MV-4-11 (cell line): ENCODE data around the gene GLOD4.
"Not testable (repeated sequence)": the region's sequence is repeated elsewhere in the genome, so short reads cannot be mapped to it uniquely, and the experiment has no call there.

Source experiments
- DNase-seq: peaks from one replicate; lab custom pipeline; 2025; lab: John Stamatoyannopoulos, UW

The GLOD4 gene

DNA sequence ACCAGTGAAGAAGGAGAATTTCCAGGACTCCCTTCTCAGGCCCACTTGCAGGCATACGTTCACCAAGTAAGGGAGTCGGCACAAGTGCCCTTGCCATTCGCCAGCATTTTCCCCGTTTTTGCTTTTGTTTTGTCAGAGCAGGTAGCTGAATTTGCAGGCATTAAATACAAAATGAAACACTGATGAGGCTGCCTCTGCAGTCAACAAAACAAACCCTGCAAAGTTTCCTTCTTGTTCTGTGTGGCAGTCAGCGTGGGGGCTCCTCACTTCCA is 7.8 kb downstream of the GLOD4 start:
- no peak for DNase-seq

DNA sequence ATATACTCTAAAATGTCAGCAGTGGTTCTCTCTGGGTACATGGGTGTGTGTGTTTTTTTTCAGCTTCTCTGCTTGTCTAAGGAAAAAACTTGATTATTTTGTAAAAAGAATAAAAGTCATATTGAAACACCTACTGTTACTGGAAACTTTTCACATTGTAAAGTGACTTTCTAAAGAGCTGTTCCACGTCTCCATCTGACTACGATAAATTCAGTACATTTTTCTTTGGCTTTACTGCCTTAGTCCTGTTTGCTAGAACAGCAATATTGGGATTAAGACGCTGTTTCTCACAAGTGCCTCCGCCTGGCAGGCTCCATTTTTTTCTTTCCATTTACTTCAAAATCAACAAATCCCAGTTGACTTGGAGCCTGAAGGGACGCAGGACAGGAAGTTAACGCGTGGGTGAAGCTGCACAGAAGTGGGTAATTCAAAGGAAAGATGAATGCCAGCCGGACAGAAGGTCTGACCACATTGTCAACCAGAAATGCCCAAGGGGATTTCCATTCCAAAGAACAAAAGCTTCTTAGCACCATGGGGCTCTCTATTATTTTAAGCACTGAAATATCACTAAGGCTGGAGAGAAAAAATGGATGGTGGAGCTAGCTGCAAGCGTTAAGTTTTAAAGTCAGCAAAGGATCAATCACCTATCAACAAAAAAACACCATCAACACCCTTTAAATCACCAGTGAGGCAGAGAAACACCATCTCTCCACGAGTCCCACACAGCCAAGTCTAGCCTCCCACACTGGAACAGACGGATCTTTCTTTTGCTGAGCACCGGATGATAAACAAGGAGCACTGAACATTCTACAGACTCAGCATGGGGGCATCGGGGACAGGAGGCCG is 8.4 kb downstream of the GLOD4 start:
- no peak for DNase-seq

DNA sequence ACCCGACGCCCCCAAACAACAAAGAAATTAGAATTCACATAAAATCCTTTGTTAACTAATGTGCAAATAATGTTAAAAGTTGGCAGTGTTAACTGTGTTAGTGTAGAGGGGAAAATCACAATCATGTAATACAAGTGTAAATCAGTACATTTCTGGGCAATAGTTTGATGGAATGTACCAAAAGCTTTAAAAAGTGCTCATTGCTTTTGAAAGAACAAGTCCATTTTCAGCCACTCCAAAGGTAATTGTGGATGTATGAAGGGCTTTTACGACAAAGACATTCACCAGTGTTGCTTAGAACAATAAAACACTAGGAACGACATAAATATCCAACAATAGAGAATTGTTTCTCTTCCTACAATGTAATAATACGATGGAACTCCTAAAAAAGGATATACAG is 9.1 kb downstream of the GLOD4 start:
- no peak for DNase-seq

DNA sequence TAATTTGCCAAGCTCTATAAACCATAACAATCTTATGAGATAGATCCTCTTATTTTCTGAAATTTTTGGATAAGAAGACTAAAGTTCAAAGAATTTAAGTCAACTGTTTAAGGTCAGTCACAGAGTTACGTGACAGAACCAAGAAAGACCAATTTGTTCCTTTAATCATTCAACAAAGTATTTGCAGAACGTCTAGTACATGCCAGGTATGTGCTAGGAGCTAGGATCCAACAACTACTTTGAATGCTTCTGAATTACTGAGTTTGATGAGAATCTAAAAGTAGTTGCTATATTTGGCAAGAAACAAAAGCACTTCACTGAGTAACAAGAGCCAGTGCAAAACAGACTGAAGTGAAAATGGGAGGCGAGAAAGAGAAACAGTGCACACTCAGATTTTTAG is 15.0 kb downstream of the GLOD4 start:
- DNase-seq = no peak

DNA sequence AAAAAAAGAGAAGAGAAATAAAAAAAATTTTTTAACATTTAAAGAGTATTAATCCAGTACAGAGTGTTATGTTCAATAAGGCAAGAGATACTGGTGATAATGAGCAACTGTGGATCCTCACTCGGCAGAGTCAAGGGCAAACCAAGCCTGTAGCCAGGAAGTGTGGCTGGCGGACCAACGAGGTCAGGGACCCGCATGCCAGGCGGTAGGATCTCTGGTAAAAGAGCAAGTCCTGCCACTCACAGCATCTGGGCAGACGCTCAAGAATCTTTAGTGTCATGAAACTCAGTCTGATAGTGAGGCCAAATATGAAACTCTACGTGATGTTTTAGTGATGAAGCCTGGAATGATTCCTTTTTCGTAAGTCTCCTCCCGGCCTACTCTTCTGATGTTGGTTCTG is 21.7 kb downstream of the GLOD4 start:
- no peak for DNase-seq

DNA sequence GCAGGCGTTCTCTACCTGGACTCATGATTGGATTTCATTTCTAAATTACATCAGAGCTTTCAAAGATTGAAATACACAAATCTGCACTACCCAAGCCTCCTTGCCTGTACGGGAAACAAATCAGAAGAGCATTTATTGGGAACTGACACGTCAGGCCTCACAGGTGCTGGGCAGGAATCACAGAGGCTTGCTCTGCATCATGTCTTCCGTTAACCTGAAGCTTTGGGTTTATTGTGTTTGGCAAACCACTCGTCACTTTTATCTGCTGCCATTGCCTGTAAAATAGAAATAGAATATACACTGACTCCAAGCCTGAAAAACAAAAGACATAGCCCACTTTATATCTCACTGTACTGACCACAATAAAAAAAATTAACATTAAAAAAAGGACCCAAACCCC is 22.1 kb downstream of the GLOD4 start:
- DNase-seq = no peak

DNA sequence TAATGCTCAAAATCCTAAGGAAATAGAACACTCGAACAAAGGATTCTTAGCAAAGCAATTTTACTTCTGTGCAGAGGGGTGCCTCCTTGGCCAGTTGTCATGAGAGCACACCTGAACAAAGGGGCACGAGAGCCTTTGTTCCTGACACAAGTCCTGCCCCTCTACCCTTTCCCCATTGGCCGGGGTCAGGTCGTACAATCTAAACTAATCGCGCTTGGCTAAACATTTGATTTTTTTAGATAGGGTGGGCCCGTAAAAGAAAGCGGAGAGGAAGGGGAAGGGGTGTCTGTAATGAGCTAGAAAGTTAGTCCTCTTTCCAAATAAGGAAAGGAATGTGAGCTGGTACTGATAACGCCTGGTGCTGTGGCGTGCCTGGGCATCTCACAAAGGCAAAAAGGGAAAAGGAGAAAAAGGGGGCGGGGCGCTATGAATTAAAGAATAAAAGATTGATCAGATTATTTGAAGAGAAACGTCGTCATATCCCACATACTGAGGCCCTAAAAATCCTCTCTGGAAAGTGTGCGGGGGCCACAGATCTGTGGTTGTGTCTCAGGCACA is 26.0 kb downstream of the GLOD4 start:
- DNase-seq = not testable (repeated sequence)

DNA sequence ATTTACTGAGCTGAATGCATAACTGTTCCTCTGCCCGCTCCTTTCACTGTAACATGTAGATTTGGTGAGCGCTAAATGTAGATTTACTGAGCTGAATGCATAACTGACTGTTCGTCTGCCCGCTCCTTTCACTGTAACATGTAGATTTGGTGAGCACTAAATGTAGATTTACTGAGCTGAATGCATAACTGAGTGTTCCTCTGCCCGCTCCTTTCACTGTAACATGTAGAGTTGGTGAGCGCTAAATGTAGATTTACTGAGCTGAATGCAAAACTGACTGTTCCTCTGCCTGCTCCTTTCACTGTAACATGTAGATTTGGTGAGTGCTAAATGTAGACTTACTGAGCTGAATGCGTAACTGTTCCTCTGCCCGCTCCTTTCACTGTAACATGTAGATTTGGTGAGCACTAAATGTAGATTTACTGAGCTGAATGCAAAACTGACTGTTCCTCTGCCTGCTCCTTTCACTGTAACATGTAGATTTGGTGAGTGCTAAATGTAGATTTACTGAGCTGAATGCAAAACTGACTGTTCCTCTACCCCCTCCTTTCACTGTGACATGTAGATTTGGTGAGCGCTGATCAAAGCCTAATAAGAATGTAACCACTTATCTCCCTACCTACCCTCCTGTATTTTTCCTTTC is 26.6 kb downstream of the GLOD4 start:
- DNase-seq = not testable (repeated sequence)

DNA sequence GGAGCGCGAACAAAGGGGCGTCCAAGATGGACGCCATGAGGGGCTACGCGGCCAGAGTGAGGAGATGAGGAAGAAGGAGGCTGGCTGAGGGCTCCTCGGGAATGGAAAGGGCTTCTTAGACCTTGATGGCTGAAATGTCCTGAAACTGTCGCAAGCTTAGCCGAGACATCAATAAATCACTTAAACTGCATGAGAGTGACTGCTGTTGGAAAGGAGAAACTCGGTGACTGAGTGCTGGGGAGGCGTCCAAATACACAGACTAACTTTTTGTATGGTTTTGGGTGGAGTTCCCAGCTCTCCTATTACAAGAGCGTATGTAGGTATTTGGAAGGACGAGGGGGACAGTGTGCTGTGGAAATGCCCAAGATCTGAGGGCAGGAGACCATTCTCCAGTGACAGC is 28.7 kb downstream of the GLOD4 start:
- DNase-seq = peak; percentile 25

DNA sequence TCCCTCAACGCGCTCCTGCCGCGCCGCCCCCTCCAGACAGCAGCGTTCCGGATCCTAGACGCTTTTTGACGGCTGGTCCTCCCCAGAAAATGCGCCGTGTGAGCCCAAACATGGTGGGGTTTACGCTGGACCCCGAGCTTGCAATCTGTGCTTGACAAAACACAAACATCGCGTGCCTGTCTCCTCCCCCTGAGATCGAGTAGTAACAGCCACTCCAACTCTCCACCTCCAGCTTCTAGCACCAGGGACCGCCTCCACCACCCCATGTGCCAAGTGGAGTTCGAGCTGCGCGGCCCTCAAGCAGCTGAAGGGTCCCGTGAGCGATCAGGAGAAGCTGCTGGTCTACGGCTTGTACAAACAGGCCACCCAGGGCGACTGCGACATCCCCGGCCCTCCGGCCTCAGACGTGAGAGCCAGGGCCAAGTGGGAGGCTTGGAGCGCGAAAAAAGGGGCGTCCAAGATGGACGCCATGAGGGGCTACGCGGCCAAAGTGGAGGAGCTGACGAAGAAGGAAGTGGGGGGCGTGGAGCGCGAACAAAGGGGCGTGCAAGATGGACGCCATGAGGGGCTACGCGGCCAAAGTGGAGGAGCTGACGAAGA is 29.4 kb downstream of the GLOD4 start:
- DNase-seq = no peak

DNA sequence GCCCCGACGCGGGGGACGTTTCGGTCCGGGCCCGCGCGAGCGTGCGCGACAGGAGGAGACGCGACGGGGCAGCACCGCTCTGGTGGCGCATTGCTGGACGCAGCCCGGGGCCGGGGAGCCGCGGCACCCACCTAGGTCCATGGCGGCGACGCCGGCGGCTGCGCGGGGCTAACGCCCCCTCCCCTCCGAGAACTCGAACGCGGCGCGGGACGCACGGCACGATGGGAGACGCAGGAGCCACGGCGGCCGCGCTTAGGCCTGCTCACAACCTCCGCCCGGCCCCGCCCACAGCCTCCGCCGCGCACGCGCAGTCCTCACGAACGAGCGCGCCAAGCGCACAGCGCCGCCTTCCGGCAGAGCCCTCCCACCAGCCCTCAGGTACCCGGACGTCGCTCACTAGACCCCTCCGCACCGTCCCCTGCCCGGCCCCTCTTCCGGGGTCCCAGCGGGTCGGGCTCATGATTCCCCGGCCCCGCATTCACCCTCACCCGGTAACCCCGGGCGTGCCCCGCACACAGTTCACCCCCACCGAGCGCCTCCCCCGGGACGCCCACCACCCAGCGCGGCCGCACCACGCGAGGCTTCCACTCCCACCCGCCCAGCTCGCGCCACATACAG is 30.0 kb downstream of the GLOD4 start, which contains the start of gene GEMIN4:
Gene GEMIN4, minus strand, starts transcription at position 263 of the 618 bp plus-strand sequence. Its CDS starts 122 bp downstream, at position 141.
- DNase-seq = peak; percentile 82

DNA sequence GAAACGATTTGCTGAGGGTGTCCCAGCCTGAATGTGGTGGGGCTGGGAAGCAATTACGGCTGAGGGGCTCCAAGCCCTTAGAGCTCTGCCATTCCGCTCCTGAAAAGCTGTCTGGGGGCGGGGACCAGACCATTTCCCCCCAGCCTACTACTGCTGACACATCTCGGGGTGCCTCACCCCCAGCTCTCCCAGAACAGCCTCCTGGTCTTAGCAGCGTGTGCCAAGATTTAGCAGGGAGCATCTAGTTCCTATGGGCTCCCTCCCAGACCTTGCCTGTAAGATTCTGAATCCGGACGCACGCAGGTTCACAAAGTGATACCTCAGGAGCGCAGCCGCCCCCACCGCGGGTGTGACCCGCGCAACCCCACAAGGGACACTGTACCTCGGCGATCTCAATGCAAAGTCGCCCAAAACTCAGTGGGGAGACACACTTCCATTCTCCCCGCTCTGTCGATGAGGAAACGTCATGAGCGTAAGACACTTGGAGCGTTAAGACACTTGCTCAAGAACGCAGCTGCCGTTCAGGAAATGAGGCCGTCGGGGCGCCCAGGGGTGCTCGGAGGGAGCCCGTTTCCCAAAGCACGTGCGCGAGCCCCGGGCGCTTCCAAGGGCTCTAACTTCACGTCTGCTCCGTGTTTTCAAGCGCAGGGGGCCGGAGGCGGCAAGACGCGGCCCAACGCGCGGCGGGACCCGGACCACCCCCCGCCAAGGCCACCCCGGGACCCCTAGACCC is 30.6 kb downstream of the GLOD4 start:
- DNase-seq = peak; percentile 48

DNA sequence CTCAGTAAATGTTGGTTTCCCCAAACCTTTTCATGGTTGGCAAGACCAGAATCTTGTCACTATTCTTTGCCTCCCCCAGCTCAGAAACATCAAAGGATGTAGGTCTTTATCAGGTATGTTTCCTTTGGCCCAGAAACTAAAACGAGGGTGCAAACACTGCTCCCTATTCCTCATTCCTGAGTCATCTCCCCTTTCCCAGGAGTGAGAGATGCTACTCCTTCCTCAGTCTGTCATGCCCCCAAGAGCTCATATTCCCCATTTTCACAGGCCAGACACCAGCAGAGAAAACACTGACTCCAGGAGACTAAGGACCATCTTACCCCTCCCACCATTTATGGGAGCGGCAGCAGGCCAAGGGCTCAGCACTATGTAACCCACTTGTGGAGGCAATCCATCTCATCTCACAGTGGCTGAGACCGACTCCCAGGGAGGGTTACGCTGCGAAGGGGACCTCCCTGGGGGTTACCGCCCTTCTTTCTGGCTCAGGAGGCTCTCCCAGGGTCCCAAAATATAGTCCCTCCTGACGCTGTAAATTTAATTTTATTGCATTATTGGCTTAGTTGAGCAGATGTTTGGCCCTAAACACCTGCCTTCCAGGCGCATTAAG is 31.5 kb downstream of the GLOD4 start:
- no peak for DNase-seq

DNA sequence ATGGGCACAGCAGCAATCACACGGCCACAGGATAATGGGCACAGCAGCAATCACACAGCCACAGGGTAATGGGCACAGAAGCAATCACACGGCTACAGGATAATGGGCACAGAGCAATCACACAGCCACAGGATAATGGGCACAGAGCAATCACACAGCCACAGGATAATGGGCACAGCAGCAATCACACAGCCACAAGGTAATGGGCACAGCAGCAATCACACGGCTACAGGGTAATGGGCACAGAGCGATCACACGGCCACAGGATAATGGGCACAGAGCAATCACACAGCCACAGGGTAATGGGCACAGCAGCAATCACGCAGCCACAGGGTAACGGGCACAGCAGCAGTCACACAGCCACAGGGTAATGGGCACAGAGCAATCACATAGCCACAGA is 32.7 kb downstream of the GLOD4 start:
- not testable (repeated sequence) for DNase-seq

DNA sequence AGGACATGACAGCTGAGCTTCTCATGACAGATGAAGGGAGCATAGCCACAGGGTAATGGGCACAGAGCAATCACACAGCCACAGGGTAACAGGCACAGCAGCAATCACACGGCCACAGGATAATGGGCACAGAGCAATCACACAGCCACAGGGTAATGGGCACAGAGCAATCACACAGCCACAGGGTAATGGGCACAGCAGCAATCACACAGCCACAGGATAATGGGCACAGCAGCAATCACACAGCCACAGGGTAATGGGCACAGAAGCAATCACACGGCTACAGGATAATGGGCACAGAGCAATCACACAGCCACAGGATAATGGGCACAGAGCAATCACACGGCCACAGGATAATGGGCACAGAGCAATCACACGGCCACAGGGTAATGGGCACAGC is 33.5 kb downstream of the GLOD4 start:
- DNase-seq = not testable (repeated sequence)

DNA sequence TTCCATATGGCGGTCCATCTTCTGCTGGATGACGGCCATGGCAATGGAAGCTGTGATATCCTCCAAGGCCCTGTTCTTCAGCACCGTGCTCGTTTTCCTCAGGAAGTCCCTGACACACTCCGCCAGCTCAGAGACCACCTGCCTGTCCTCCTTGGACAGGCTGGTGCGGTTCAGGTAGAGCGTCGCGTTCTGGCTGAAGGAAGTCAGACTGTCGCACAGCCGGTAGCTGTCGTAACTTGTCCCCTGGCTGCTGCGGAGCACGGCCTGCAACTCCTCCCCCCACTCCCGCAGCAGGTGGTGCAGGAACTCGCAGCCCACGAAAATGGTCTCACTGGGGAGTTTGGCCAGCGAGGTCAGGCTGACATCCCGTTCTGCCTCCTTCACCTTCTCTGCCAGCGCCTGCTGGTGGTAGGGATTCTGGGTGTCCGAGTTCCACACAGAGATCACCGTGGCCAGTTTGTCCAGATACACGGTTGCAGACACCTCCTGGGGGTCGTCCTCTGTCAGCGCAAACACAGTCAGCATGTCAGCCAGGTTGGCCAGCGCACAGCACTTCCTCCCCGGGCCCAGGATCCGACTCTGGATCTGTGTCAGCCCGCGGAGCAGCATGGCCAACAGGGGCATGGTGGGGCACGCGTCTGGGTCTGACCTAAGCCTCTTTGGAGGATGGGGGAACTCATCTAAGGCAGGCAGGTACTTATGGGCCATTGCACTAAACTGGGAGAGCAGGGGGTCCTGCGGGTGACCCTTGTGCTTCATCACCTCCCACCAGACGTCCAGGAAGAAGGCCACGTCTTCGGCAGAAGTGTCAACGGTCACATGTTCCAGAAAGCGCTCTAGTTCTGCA is 35.1 kb downstream of the GLOD4 start:
- DNase-seq = no peak

DNA sequence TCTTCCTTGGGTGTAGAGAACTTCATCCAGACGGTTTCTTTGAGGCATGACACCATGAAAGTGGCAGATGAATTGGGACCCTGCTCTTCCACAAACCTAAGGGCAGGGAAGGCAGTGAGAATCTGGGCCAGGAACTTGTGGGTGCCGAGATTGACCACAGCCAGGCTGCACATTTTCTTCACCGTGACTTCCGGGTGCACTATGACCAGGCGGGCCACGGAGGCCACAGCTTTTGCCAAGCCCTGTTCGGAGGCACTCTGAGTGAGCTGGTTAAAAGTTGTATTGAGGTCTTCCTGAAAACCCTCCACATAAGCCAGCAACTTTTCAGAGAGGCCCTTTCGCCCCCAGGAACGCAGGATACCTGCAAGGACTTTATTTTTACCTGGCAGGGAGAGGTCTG is 35.9 kb downstream of the GLOD4 start:
- no peak for DNase-seq

DNA sequence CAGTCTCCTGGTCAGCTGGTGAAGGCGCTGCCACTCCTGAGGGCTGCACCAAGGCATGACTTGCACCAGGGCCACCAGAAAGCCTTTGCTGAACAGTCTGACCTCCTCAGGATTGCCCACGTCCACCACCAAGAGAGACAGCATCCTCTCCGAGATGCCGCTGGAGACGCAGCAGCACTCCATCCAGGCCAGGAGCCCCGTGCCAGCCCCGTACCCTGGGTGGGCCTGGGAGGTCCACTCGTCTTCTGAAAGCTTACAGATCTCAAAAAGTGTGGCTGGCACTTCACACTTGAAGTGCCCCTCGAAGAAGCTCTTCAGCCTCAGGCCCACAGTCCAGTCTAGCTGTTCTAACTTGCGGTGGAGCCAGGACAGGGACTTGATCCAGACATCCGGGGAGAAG is 36.7 kb downstream of the GLOD4 start:
- no peak for DNase-seq

DNA sequence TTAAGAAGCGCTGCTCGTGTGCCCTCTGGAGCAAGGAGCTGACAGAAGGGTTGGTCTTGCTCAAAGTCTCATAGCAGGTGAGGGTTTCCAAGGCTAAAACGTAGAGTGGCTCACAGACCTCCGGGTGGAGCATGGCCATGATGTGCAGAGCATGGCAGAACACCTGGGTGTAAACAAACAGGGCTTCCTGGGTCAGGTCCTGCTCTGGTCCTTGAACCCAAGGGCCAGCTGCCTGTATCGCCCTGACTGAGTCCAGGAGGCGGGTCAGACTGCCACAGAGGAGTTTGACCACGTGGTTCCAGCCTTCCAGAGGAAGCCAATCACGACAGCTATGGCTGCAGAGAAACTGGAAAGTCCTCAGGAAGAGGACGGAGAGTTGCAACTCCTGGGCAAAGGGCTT is 37.1 kb downstream of the GLOD4 start:
- no peak for DNase-seq

DNA sequence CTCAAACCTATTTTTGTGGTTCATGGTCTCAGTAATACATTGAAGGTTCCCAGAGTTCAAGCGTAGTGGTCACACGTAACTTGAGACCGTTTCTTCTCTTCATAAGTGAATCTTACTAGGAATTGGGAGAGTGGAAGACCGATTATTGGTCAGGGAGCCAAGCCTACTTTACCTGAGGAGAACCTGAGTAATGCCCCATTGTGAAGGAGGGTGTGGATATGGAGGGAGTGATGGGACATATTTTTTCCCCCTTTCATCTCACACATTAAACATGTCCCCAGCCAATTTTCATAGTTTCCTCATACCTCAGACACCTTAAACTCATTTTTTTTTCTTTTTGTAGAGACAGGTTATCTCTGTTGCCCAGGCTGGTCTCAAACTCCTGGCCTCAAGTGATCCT is 38.9 kb downstream of the GLOD4 start:
- DNase-seq = no peak
